Karpas-422 (cell line): ENCODE data around the gene DEFB132. TPM values are rescaled to one million over a fixed set of nuclear protein-coding genes. Genes with fewer than 3 reads are reported as not detected.

Experiments
- DNase-seq: peaks from one replicate; pipeline ENCODE4 v3.0.0-alpha.2; 2015
- H2AFZ ChIP-seq: fragments of 200-600 bp; sonication (generic); 2 replicates; pipeline ENCODE4 v1.6.1; 2014; ENCODE audit warnings: antibody characterized with exemption, low read length, mixed read lengths
- H3K27ac ChIP-seq: fragments of 200-600 bp; sonication (generic); 2 replicates; pipeline ENCODE4 v1.5.1; 2014; ENCODE audit warnings: mild to moderate bottlenecking, low read length, moderate library complexity
- H3K27me3 ChIP-seq: fragments of 200-600 bp; sonication (generic); 2 replicates; pipeline ENCODE4 v1.6.1; 2014; ENCODE audit warnings: low read length, mixed read lengths
- H3K36me3 ChIP-seq: fragments of 200-600 bp; sonication (generic); 2 replicates; pipeline ENCODE4 v1.6.1; 2014; ENCODE audit warnings: low read length, mixed read lengths; ENCODE audit not compliant: insufficient read depth
- H3K4me1 ChIP-seq: fragments of 200-600 bp; sonication (generic); 2 replicates; pipeline ENCODE4 v1.6.1; 2014; ENCODE audit warnings: mild to moderate bottlenecking, low read length, mixed read lengths
- H3K4me2 ChIP-seq: fragments of 200-600 bp; sonication (generic); 2 replicates; pipeline ENCODE4 v1.6.1; 2014; ENCODE audit warnings: low read length, low read depth, mild to moderate bottlenecking; ENCODE audit not compliant: poor library complexity, severe bottlenecking
- H3K4me3 ChIP-seq: fragments of 200-600 bp; sonication (generic); 2 replicates; pipeline ENCODE4 v1.5.1; 2014; ENCODE audit warnings: mild to moderate bottlenecking, antibody characterized with exemption, low read length, mixed read lengths
- H3K79me2 ChIP-seq: fragments of 200-600 bp; sonication (generic); 2 replicates; pipeline ENCODE4 v1.6.1; 2014; ENCODE audit warnings: mild to moderate bottlenecking, low read length, mixed read lengths
- H3K9ac ChIP-seq: fragments of 200-600 bp; sonication (generic); 2 replicates; pipeline ENCODE4 v1.6.0; 2014; ENCODE audit warnings: low read length
- H3K9me2 ChIP-seq: fragments of 200-600 bp; sonication (generic), shearing (Covaris generic); replicated peaks from 2 replicates; pipeline ENCODE4 v1.6.0; 2014; ENCODE audit warnings: mild to moderate bottlenecking, low read length, moderate library complexity; ENCODE audit not compliant: insufficient read depth
- H3K9me3 ChIP-seq: fragments of 300-700, 200-600 bp; sonication (generic); 2 replicates; pipeline ENCODE4 v1.6.1; 2014; ENCODE audit warnings: low read length, mixed read lengths
- H4K20me1 ChIP-seq: fragments of 200-600 bp; sonication (generic); 2 replicates; pipeline ENCODE4 v1.6.1; 2014; ENCODE audit warnings: mild to moderate bottlenecking, antibody characterized with exemption, low read length, low read depth; ENCODE audit not compliant: insufficient read depth
- total RNA-seq: library from RNA; depleted of rRNA; stranded (reverse); fragments of >200 nt; shearing (Covaris generic); gene quantifications from 2 replicates; pipeline ENCODE4 v1.2.3, GENCODE V29; 2014; ENCODE audit warnings: low replicate concordance

DEFB132 gene
- total RNA-seq, 1 experiment from 2014 or later = not detected

GRCh38 chr20:270517-270916 is 13.0 kb downstream of the DEFB132 start:
- no peaks in the 10 kb centered on the region for H3K9me2 ChIP-seq
- peaks cover 9% of the 10 kb centered on the region for H3K4me1 ChIP-seq
- no peak overlapping the region for H3K9ac ChIP-seq
- no peak overlapping the region for H3K27ac ChIP-seq
- H2AFZ ChIP-seq = no peak overlapping the region
- H4K20me1 ChIP-seq = no peaks in the 10 kb centered on the region
- no peak for DNase-seq
- H3K79me2 ChIP-seq = no peaks in the 10 kb centered on the region
- no peak overlapping the region for H3K4me3 ChIP-seq
- no peaks in the 10 kb centered on the region for H3K36me3 ChIP-seq
- no peaks in the 10 kb centered on the region for H3K9me3 ChIP-seq
- no peaks in the 10 kb centered on the region for H3K27me3 ChIP-seq
- H3K4me2 ChIP-seq = no peak overlapping the region

- DNase-seq = no peak
- no peak overlapping the region for H3K9ac ChIP-seq
- no peak overlapping the region for H2AFZ ChIP-seq
- H3K9me3 ChIP-seq = no peaks in the 10 kb centered on the region
- no peak overlapping the region for H3K4me3 ChIP-seq
- H3K9me2 ChIP-seq = no peaks in the 10 kb centered on the region
- no peaks in the 10 kb centered on the region for H3K36me3 ChIP-seq
- H3K27me3 ChIP-seq = no peaks in the 10 kb centered on the region
- H3K27ac ChIP-seq = no peak overlapping the region
- H3K79me2 ChIP-seq = no peaks in the 10 kb centered on the region
- H4K20me1 ChIP-seq = no peaks in the 10 kb centered on the region
- H3K4me1 ChIP-seq = peaks cover 9% of the 10 kb centered on the region
- H3K4me2 ChIP-seq = no peak overlapping the region
Measured at GRCh38 chr20:271069-271468, 13.5 kb downstream of the DEFB132 start.

- Histone ChIP-seq H3K4me1 (peaks cover 6% of the 10 kb centered on the region), H3K4me3 (no peak overlapping the region), H3K27me3 (no peaks in the 10 kb centered on the region), H3K9ac (no peak overlapping the region), H3K9me2 (no peaks in the 10 kb centered on the region), H3K4me2 (no peak overlapping the region), H3K79me2 (no peaks in the 10 kb centered on the region), H3K36me3 (no peaks in the 10 kb centered on the region), H3K27ac (no peak overlapping the region), H4K20me1 (no peaks in the 10 kb centered on the region), H2AFZ (no peak overlapping the region), H3K9me3 (no peaks in the 10 kb centered on the region)
- no peak for DNase-seq
Measured at GRCh38 chr20:271528-271927, 14.0 kb downstream of the DEFB132 start.

GRCh38 chr20:272718-273117 is 15.2 kb downstream of the DEFB132 start:
- Histone ChIP-seq H3K79me2 (no peaks in the 10 kb centered on the region), H3K4me2 (no peak overlapping the region), H3K36me3 (no peaks in the 10 kb centered on the region), H2AFZ (no peak overlapping the region), H4K20me1 (no peaks in the 10 kb centered on the region), H3K9me2 (no peaks in the 10 kb centered on the region), H3K9me3 (no peaks in the 10 kb centered on the region), H3K9ac (no peak overlapping the region), H3K27ac (no peak overlapping the region), H3K4me3 (no peak overlapping the region), H3K27me3 (no peaks in the 10 kb centered on the region), H3K4me1 (no peaks in the 10 kb centered on the region)
- no peak for DNase-seq

GRCh38 chr20:273884-274283 is 16.4 kb downstream of the DEFB132 start:
- Histone ChIP-seq H3K4me2 (no peak overlapping the region), H3K79me2 (no peaks in the 10 kb centered on the region), H3K9me2 (no peaks in the 10 kb centered on the region), H3K36me3 (no peaks in the 10 kb centered on the region), H3K9me3 (no peaks in the 10 kb centered on the region), H2AFZ (no peak overlapping the region), H4K20me1 (no peaks in the 10 kb centered on the region), H3K9ac (no peak overlapping the region), H3K27me3 (no peaks in the 10 kb centered on the region), H3K4me3 (no peak overlapping the region), H3K27ac (no peak overlapping the region), H3K4me1 (no peaks in the 10 kb centered on the region)
- DNase-seq = no peak

- no peak for DNase-seq
- Histone ChIP-seq H3K79me2 (no peaks in the 10 kb centered on the region), H3K9me2 (no peaks in the 10 kb centered on the region), H3K27ac (no peak overlapping the region), H3K4me1 (no peaks in the 10 kb centered on the region), H3K27me3 (no peaks in the 10 kb centered on the region), H4K20me1 (no peaks in the 10 kb centered on the region), H2AFZ (no peak overlapping the region), H3K36me3 (no peaks in the 10 kb centered on the region), H3K4me3 (no peak overlapping the region), H3K9ac (no peak overlapping the region), H3K9me3 (no peaks in the 10 kb centered on the region), H3K4me2 (no peak overlapping the region)
Measured at GRCh38 chr20:275791-276190, 18.3 kb downstream of the DEFB132 start.

GRCh38 chr20:276620-277495 is 19.3 kb downstream of the DEFB132 start:
- no peak for DNase-seq
- no peak overlapping the region for H3K27ac ChIP-seq
- no peak overlapping the region for H3K4me2 ChIP-seq
- H3K36me3 ChIP-seq = no peaks in the 10 kb centered on the region
- H3K27me3 ChIP-seq = no peaks in the 10 kb centered on the region
- H3K4me3 ChIP-seq = no peak overlapping the region
- no peaks in the 10 kb centered on the region for H3K4me1 ChIP-seq
- H3K79me2 ChIP-seq = no peaks in the 10 kb centered on the region
- H3K9me3 ChIP-seq = no peaks in the 10 kb centered on the region
- H3K9me2 ChIP-seq = no peaks in the 10 kb centered on the region
- H3K9ac ChIP-seq = no peak overlapping the region
- H4K20me1 ChIP-seq = no peaks in the 10 kb centered on the region
- no peak overlapping the region for H2AFZ ChIP-seq

- Histone ChIP-seq H3K9me3 (no peaks in the 10 kb centered on the region), H4K20me1 (no peaks in the 10 kb centered on the region), H3K4me2 (no peak overlapping the region), H3K36me3 (no peaks in the 10 kb centered on the region), H3K79me2 (no peaks in the 10 kb centered on the region), H3K9ac (no peak overlapping the region), H3K4me3 (no peak overlapping the region), H2AFZ (no peak overlapping the region), H3K27me3 (no peaks in the 10 kb centered on the region), H3K4me1 (no peaks in the 10 kb centered on the region), H3K27ac (no peak overlapping the region), H3K9me2 (no peaks in the 10 kb centered on the region)
- DNase-seq = no peak
Measured at GRCh38 chr20:277496-277781, 19.9 kb downstream of the DEFB132 start.
